CD4-positive, alpha-beta T cell (primary cell): Measurements from ENCODE around the gene SPATC1L. TPM values are rescaled to one million over a fixed set of nuclear protein-coding genes. Genes with fewer than 3 reads are reported as not detected.
"Not testable (repeated sequence)": the region's sequence is repeated elsewhere in the genome, so short reads cannot be mapped to it uniquely, and the experiment has no call there.

Experiments used
- ATAC-seq: fragments of 200-7000 bp; cut with Tn5 transposase; one replicate; pipeline ENCODE4 v1.10.0; 2022; ENCODE audit warnings: mild to moderate bottlenecking; ENCODE audit not compliant: poor library complexity
- CTCF ChIA-PET: fragments of 350-600 bp; sonication (Branson Sonifier 250); formaldehyde crosslinking; loops from one replicate; lab custom pipeline; 2021; ENCODE audit warnings: antibody characterized with exemption, inconsistent platforms; lab: Charles Lee
- POLR2A ChIA-PET: fragments of 350-600 bp; sonication (Branson Sonifier 250); formaldehyde crosslinking; loops from one replicate; lab custom pipeline; 2021; ENCODE audit warnings: antibody characterized with exemption, inconsistent platforms; lab: Charles Lee
- DNase-seq, 14 experiments: peaks; one replicate each; pipeline ENCODE4 v3.0.0-alpha.2; 2013 to 2020; ENCODE audit warnings: mixed read lengths in 2 of 14
- H3K27ac ChIP-seq, 2 donors: one replicate each; pipeline versions ENCODE4 v1.5.1 to v1.7.0; 2013; ENCODE audit warnings: low read length in 2 of 2, low read depth in 1 of 2, mild to moderate bottlenecking in 1 of 2
- H3K27me3 ChIP-seq, 2 experiments: 1 replicate in 1 of 2; 2 replicates in 1 of 2; pipeline versions ENCODE4 v1.6.1 to v1.7.0; 2013; ENCODE audit warnings: low read length in 2 of 2, control low read depth in 1 of 2, mild to moderate bottlenecking in 1 of 2, moderate library complexity in 1 of 2; ENCODE audit not compliant: insufficient read depth in 2 of 2, control insufficient read depth in 1 of 2
- H3K36me3 ChIP-seq: one replicate; pipeline ENCODE4 v1.6.1; 2013; ENCODE audit warnings: low read length, control low read depth; ENCODE audit not compliant: insufficient read depth
- H3K4me1 ChIP-seq: one replicate; pipeline ENCODE4 v1.6.1; 2013; ENCODE audit warnings: low read length, control low read depth; ENCODE audit not compliant: insufficient read depth
- H3K4me3 ChIP-seq: one replicate; pipeline ENCODE4 v1.5.1; 2013; ENCODE audit warnings: mild to moderate bottlenecking, low read length, moderate library complexity
- H3K9me3 ChIP-seq, 2 experiments: 1 replicate in 1 of 2; 2 replicates in 1 of 2; pipeline versions ENCODE4 v1.6.1 to v1.7.0; 2013; ENCODE audit warnings: low read length in 2 of 2, mild to moderate bottlenecking in 2 of 2, control low read depth in 1 of 2, moderate library complexity in 1 of 2; ENCODE audit not compliant: control insufficient read depth in 1 of 2, insufficient read depth in 1 of 2
- H3K27ac Mint-ChIP-seq: one replicate; pipeline ENCODE4 v1.8.0; 2020; ENCODE audit warnings: mixed read lengths
- H3K27me3 Mint-ChIP-seq: one replicate; pipeline ENCODE4 v1.8.0; 2021; ENCODE audit warnings: mixed read lengths
- H3K36me3 Mint-ChIP-seq: one replicate; pipeline ENCODE4 v1.8.0; 2021; ENCODE audit warnings: low read depth, mixed read lengths
- H3K4me1 Mint-ChIP-seq: one replicate; pipeline ENCODE4 v1.8.0; 2021; ENCODE audit warnings: low read depth, mixed read lengths
- H3K4me3 Mint-ChIP-seq: one replicate; pipeline ENCODE4 v1.8.0; 2020; ENCODE audit warnings: mild to moderate bottlenecking, mixed read lengths
- H3K9me3 Mint-ChIP-seq: one replicate; pipeline ENCODE4 v1.8.0; 2020; ENCODE audit warnings: mixed read lengths
- CTCF ChIP-seq: fragments of 200-600 bp; IDR thresholded peaks from one replicate; pipeline ENCODE4 v1.8.0; 2022; ENCODE audit warnings: antibody characterized with exemption, mild to moderate bottlenecking
- intact Hi-C, 2 experiments: fragments of 100-400 bp; cut with DNase I in 1 of 2; cut with micrococcal nuclease in 1 of 2; formaldehyde crosslinking; loops; one replicate each; pipeline versions ENCODE4 v1.15.1 to v1.9.0; 2023 to 2025; cut with DNase I, micrococcal nuclease
- total RNA-seq, 174 experiments: library from RNA in 2 of 174; stranded (reverse) in 2 of 174; gene quantifications; one replicate each; pipeline ENCODE4 v1.2.3 and lab custom pipeline; 2021 to 2026

The SPATC1L gene
- total RNA-seq, 2 experiments from 2014 or later = 2.8 to 3.0 TPM

- intact Hi-C loops = no loop called here
- Histone ChIP-seq H3K9me3 (no peaks in the 10 kb centered on the region), H3K27me3 (no peaks in the 10 kb centered on the region), H3K27ac (no peak overlapping the region), H3K36me3 (peaks cover 22% of the 10 kb centered on the region), H3K4me1 (no peaks in the 10 kb centered on the region), H3K4me3 (no peak overlapping the region)
- CTCF ChIA-PET = no interaction called here
- no peak overlapping the region for H3K27ac Mint-ChIP-seq
- TF ChIP-seq CTCF = no peak
- no peaks in the 10 kb centered on the region for H3K27me3 Mint-ChIP-seq
- POLR2A ChIA-PET = no interaction called here
- H3K4me3 Mint-ChIP-seq = no peak overlapping the region
- DNase-seq (no peak), ATAC-seq (no peak)
- H3K4me1 Mint-ChIP-seq = no peaks in the 10 kb centered on the region
- H3K36me3 Mint-ChIP-seq = peaks cover 67% of the 10 kb centered on the region
- no peaks in the 10 kb centered on the region for H3K9me3 Mint-ChIP-seq
Observed at GRCh38 chr21:46203203-46203600, 18.9 kb upstream of the SPATC1L start.

- ChIA-PET CTCF (no interaction called here), POLR2A (no interaction called here)
- Mint-ChIP-seq H3K27me3 (no peaks in the 10 kb centered on the region), H3K27ac (no peak overlapping the region), H3K36me3 (peaks cover 67% of the 10 kb centered on the region), H3K4me1 (no peaks in the 10 kb centered on the region), H3K9me3 (no peaks in the 10 kb centered on the region), H3K4me3 (no peak overlapping the region)
- no peak for ATAC-seq
- Histone ChIP-seq H3K36me3 (peaks cover 22% of the 10 kb centered on the region), H3K27ac (no peak overlapping the region), H3K4me1 (no peaks in the 10 kb centered on the region), H3K27me3 (no peaks in the 10 kb centered on the region), H3K4me3 (no peak overlapping the region), H3K9me3 (no peaks in the 10 kb centered on the region)
- TF ChIP-seq CTCF = no peak
- DNase-seq = peak in 1 of 14 experiments; percentile 47
- intact Hi-C loops = no loop called here
Observed at GRCh38 chr21:46202592-46203202, 18.4 kb upstream of the SPATC1L start.

- peaks cover 75% of the 10 kb centered on the region for H3K36me3 Mint-ChIP-seq
- H3K27me3 Mint-ChIP-seq, H3K4me1 Mint-ChIP-seq, DNase-seq, ATAC-seq, H3K9me3 ChIP-seq, H3K9me3 Mint-ChIP-seq, H3K27ac Mint-ChIP-seq, H3K4me1 ChIP-seq, intact Hi-C loops, H3K27me3 ChIP-seq, POLR2A ChIA-PET, H3K4me3 Mint-ChIP-seq, H3K27ac ChIP-seq, H3K4me3 ChIP-seq: not testable (repeated sequence)
- CTCF ChIA-PET = interaction anchor here (1.0 kb wide), 1 partner anchor 58 kb away, joined by 3 read pairs; no protein-coding TSS in a partner anchor
- peaks cover 11% of the 10 kb centered on the region for H3K36me3 ChIP-seq
Observed at GRCh38 chr21:46200877-46201803, 16.9 kb upstream of the SPATC1L start.
